PC-9 (cell line): ENCODE measurements around the gene CREB3L1. TPM values are rescaled to one million over a fixed set of nuclear protein-coding genes. Genes with fewer than 3 reads are reported as not detected.

Source experiments
- BruUV-seq: library from RNA; stranded (reverse); fragments of 400-500 nt; replicated peaks from 2 replicates; lab custom pipeline; 2021; lab: Mats Ljungman, UMichigan
- CTCF ChIA-PET: fragments of 300-600 bp; sonication (Branson Sonifier 250); formaldehyde crosslinking; loops from one replicate; lab custom pipeline; 2022; ENCODE audit warnings: antibody characterized with exemption; lab: Charles Lee
- POLR2A ChIA-PET: fragments of 300-600 bp; sonication (Branson Sonifier 250); formaldehyde crosslinking; loops from one replicate; lab custom pipeline; 2022; ENCODE audit warnings: antibody characterized with exemption; ENCODE audit not compliant: unreplicated experiment; lab: Charles Lee
- DNase-seq, 2 experiments: peaks; one replicate each; pipeline versions ENCODE4 v3.0.0 to v3.0.0-alpha.2; 2015 to 2022; ENCODE audit warnings: mixed read lengths in 1 of 2
- H2AFZ ChIP-seq: fragments of 200-600 bp; sonication (generic); 2 replicates; pipeline ENCODE4 v1.8.1; 2017; ENCODE audit warnings: antibody characterized with exemption
- H3F3A ChIP-seq: fragments of 200-600 bp; sonication (generic); 2 replicates; pipeline ENCODE4 v1.8.1; 2017; ENCODE audit warnings: antibody characterized with exemption, mild to moderate bottlenecking, low read depth; ENCODE audit not compliant: insufficient read depth
- H3K27ac ChIP-seq: fragments of 200-600 bp; sonication (generic); 2 replicates; pipeline ENCODE4 v1.6.1; 2016; ENCODE audit warnings: mixed run types
- H3K27me3 ChIP-seq: fragments of 200-600 bp; sonication (generic); 2 replicates; pipeline ENCODE4 v1.6.1; 2016; ENCODE audit warnings: low read depth, mixed run types; ENCODE audit not compliant: insufficient read depth
- H3K36me3 ChIP-seq: fragments of 200-600 bp; sonication (generic); 2 replicates; pipeline ENCODE4 v1.6.1; 2016; ENCODE audit warnings: low read depth, mixed run types
- H3K4me1 ChIP-seq: fragments of 200-600 bp; sonication (generic); replicated peaks from 2 replicates; pipeline ENCODE4 v1.6.1; 2016; ENCODE audit warnings: mixed run types; ENCODE audit not compliant: insufficient read depth
- H3K4me2 ChIP-seq: fragments of 200-600 bp; sonication (generic); 2 replicates; pipeline ENCODE4 v1.6.1; 2017; ENCODE audit warnings: mixed run types
- H3K4me3 ChIP-seq: fragments of 200-600 bp; sonication (generic); 2 replicates; pipeline ENCODE4 v1.6.1; 2016; ENCODE audit warnings: mixed run types
- H3K79me2 ChIP-seq: fragments of 200-600 bp; sonication (generic); 2 replicates; pipeline ENCODE4 v1.6.1; 2017; ENCODE audit warnings: low read depth, mixed run types
- H3K9me2 ChIP-seq: fragments of 200-600 bp; sonication (generic); 2 replicates; pipeline ENCODE4 v1.8.1; 2017; ENCODE audit warnings: mild to moderate bottlenecking; ENCODE audit not compliant: insufficient read depth
- H3K9me3 ChIP-seq: fragments of 200-600 bp; sonication (generic); 2 replicates; pipeline ENCODE4 v1.8.1; 2016; ENCODE audit warnings: low read depth; ENCODE audit not compliant: insufficient read depth
- H4K20me1 ChIP-seq: fragments of 200-600 bp; sonication (generic); 2 replicates; pipeline ENCODE4 v1.8.1; 2017; ENCODE audit not compliant: insufficient read depth
- EZH2 ChIP-seq: fragments of 200-600 bp; sonication (generic); IDR thresholded peaks from 2 replicates; pipeline ENCODE4 v1.8.0; 2017; ENCODE audit warnings: antibody characterized with exemption, low read depth
- intact Hi-C: fragments of 100-400 bp; cut with micrococcal nuclease; formaldehyde crosslinking; loops from one replicate; pipeline ENCODE4 v1.10.0; 2022; ENCODE audit not compliant: unreplicated experiment
- total RNA-seq: library from RNA; stranded (reverse); gene quantifications from 2 replicates; pipeline ENCODE4 v1.2.3, GENCODE V29; 2021
- TF ChIP-seq, protein P1 (sequence below): fragments of 200-600 bp; sonication (generic); conservative IDR thresholded peaks from 2 replicates; pipeline ENCODE4 v1.6.1; 2017; ENCODE audit warnings: mixed run types, antibody characterized with exemption, mild to moderate bottlenecking, moderate library complexity

The CREB3L1 gene
- total RNA-seq, 1 experiment from 2014 or later, result 3.1 TPM

GRCh38 chr11:46343520-46343919, 66.1 kb downstream of the CREB3L1 start:
- intact Hi-C loops, result loop anchor here (10.0 kb wide), 1 partner anchor 219 kb away; the partner anchor contains the start of gene PHF21A
- Histone ChIP-seq H3K27ac (no peak overlapping the region), H3K4me2 (no peak overlapping the region), H3K36me3 (no peaks in the 10 kb centered on the region), H3K4me3 (no peak overlapping the region), H3K27me3 (no peaks in the 10 kb centered on the region), H4K20me1 (peaks cover 1% of the 10 kb centered on the region; the same call in 1 of the 2 replicates), H3K4me1 (peaks cover 46% of the 10 kb centered on the region), H2AFZ (no peak overlapping the region), H3K9me2 (no peaks in the 10 kb centered on the region), H3K79me2 (peaks cover 9% of the 10 kb centered on the region), H3F3A (peaks cover 17% of the 10 kb centered on the region), H3K9me3 (no peaks in the 10 kb centered on the region)
- POLR2A ChIA-PET, result interaction anchor here (0.6 to 0.7 kb wide), 2 partner anchors 9 to 590 kb away, joined by 3 to 5 read pairs; no protein-coding TSS in a partner anchor
- no TSS peak for BruUV-seq
- CTCF ChIA-PET, result interaction anchor here (0.7 kb wide), 1 partner anchor 146 kb away, joined by 3 read pairs; no protein-coding TSS in a partner anchor
- TF ChIP-seq EZH2, result no peak
- no peak for DNase-seq

- BruUV-seq, result no TSS peak
- no peak overlapping the region for H3K4me3 ChIP-seq
- no peaks in the 10 kb centered on the region for H3K27me3 ChIP-seq
- peaks cover under 1% of the 10 kb centered on the region; the same call in 1 of the 2 replicates for H3F3A ChIP-seq
- intact Hi-C loops, result loop anchor here (10.0 kb wide), 1 partner anchor 220 kb away; the partner anchor contains the start of gene PHF21A
- no peaks in the 10 kb centered on the region for H3K9me3 ChIP-seq
- H4K20me1 ChIP-seq, result peaks cover 8% of the 10 kb centered on the region; the same call in 1 of the 2 replicates
- TF ChIP-seq EZH2, result no peak
- TF ChIP-seq, protein P1, sequence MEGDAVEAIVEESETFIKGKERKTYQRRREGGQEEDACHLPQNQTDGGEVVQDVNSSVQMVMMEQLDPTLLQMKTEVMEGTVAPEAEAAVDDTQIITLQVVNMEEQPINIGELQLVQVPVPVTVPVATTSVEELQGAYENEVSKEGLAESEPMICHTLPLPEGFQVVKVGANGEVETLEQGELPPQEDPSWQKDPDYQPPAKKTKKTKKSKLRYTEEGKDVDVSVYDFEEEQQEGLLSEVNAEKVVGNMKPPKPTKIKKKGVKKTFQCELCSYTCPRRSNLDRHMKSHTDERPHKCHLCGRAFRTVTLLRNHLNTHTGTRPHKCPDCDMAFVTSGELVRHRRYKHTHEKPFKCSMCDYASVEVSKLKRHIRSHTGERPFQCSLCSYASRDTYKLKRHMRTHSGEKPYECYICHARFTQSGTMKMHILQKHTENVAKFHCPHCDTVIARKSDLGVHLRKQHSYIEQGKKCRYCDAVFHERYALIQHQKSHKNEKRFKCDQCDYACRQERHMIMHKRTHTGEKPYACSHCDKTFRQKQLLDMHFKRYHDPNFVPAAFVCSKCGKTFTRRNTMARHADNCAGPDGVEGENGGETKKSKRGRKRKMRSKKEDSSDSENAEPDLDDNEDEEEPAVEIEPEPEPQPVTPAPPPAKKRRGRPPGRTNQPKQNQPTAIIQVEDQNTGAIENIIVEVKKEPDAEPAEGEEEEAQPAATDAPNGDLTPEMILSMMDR, result no peak
- H3K36me3 ChIP-seq, result no peaks in the 10 kb centered on the region
- H3K27ac ChIP-seq, result no peak overlapping the region
- H3K9me2 ChIP-seq, result no peaks in the 10 kb centered on the region
- CTCF ChIA-PET, result interaction anchor here (0.6 to 0.8 kb wide), 3 partner anchors 9 to 67 kb away, joined by 3 to 6 read pairs (median 3); no protein-coding TSS in a partner anchor
- H3K4me2 ChIP-seq, result no peak overlapping the region
- POLR2A ChIA-PET, result interaction anchor here (0.6 kb wide), 1 partner anchor 11 kb away, joined by 29 read pairs; no protein-coding TSS in a partner anchor
- DNase-seq, result no peak
- peaks cover 42% of the 10 kb centered on the region for H3K4me1 ChIP-seq
- H2AFZ ChIP-seq, result no peak overlapping the region
- H3K79me2 ChIP-seq, result peaks cover 26% of the 10 kb centered on the region
Observed at GRCh38 chr11:46345131-46345597, 67.7 kb downstream of the CREB3L1 start.

DNA sequence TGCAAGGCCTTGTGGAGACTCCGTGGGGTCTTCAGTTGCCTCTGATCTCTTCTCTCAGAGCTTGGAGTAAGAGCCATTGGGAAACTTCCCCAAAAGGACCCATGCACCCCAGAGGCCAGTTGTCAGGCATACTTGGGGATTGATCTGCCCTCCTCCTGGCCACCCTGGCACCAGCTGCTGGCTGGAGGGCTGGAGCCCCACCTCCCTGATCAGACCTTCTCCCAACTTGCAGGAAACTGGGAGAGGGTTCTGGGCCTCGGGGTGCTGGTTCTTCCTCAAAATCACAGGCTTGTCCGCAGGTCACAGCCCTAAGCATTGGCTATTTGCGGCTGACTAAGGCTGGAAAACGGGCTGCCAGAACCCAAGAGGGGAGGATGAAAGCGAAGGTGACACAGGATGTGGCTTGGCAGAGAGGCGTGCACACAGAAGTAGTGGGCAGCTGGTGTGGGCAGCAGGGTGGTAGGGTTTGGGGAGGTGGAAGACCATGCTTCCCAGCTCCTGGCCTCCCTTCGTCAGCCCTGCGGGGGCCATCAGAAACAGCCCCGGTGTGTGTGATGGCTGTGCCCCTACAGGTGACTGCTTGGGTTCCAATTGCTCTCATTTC, 68.5 kb downstream of the CREB3L1 start:
- Histone ChIP-seq H3K9me3 (no peaks in the 10 kb centered on the region), H3K27ac (no peak overlapping the region), H3K9me2 (no peaks in the 10 kb centered on the region), H2AFZ (no peak overlapping the region), H3K27me3 (no peaks in the 10 kb centered on the region), H4K20me1 (peaks cover 8% of the 10 kb centered on the region; the same call in 1 of the 2 replicates), H3F3A (no peaks in the 10 kb centered on the region; the same call in 1 of the 2 replicates), H3K36me3 (no peaks in the 10 kb centered on the region), H3K4me3 (no peak overlapping the region), H3K79me2 (peaks cover 31% of the 10 kb centered on the region), H3K4me1 (peaks cover 36% of the 10 kb centered on the region), H3K4me2 (no peak overlapping the region)
- POLR2A ChIA-PET, result no interaction called here
- intact Hi-C loops, result loop anchor here (10.0 kb wide), 1 partner anchor 221 kb away; the partner anchor contains the start of gene PHF21A
- TF ChIP-seq, protein P1, result no peak
- no peak for TF ChIP-seq EZH2
- CTCF ChIA-PET, result interaction anchor here (0.6 to 0.8 kb wide), 3 partner anchors 8 to 68 kb away, joined by 3 to 6 read pairs (median 3); no protein-coding TSS in a partner anchor
- no TSS peak for BruUV-seq
- DNase-seq, result no peak
